Measurements from ENCODE around the gene VTI1A. TPM values are rescaled to one million over a fixed set of nuclear protein-coding genes. Genes with fewer than 3 reads are reported as not detected.

VTI1A gene
- total and polyA plus RNA-seq, 9 donors, result 7.8 to 48.2 (median 20.0) TPM

DNA sequence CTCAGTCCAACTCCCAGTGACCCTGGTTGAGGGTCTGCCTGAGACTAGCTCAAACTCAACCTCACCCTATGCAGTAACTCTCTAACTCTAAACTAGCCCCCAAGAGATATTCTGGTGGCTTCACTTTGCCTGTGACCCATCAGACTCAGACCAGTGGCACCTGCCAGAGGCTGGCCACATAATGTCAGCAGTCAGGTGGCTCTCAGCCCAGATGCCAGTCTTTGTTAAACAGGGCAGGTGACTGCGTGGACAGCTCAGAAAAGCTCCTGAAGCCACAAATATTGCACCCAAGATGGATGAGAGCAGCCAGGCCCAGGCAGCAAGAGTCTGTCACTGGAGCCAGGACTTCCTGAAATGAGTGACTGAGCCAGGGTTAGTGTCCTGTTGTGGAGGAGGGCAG, 373.3 kb downstream of the VTI1A start:
- no peak for TF ChIP-seq POLR2A (IDR thresholded peaks at IDR 0.05)
- no peak for TF ChIP-seq EP300 (IDR thresholded peaks at IDR 0.05)
- TF ChIP-seq, protein P1, sequence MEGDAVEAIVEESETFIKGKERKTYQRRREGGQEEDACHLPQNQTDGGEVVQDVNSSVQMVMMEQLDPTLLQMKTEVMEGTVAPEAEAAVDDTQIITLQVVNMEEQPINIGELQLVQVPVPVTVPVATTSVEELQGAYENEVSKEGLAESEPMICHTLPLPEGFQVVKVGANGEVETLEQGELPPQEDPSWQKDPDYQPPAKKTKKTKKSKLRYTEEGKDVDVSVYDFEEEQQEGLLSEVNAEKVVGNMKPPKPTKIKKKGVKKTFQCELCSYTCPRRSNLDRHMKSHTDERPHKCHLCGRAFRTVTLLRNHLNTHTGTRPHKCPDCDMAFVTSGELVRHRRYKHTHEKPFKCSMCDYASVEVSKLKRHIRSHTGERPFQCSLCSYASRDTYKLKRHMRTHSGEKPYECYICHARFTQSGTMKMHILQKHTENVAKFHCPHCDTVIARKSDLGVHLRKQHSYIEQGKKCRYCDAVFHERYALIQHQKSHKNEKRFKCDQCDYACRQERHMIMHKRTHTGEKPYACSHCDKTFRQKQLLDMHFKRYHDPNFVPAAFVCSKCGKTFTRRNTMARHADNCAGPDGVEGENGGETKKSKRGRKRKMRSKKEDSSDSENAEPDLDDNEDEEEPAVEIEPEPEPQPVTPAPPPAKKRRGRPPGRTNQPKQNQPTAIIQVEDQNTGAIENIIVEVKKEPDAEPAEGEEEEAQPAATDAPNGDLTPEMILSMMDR (IDR thresholded peaks at IDR 0.05), result no peak
- no peaks in the 10 kb centered on the region for H3K9me3 ChIP-seq
- DNase-seq, result no peak
- intact Hi-C loops (cut with DNase I), result no loop called here
- no peaks in the 10 kb centered on the region for H3K36me3 ChIP-seq
- WGBS, 3 donors, result 73 to 100% (median 98%) methylated on average over 1 of the region's 1 CpG
- H3K4me3 ChIP-seq, result no peak overlapping the region
- H3K27me3 ChIP-seq, result no peaks in the 10 kb centered on the region
- H3K27ac ChIP-seq, result no peak overlapping the region
- peaks cover 8% of the 10 kb centered on the region for H3K4me1 ChIP-seq (ENCODE audit: insufficient read depth)

DNA sequence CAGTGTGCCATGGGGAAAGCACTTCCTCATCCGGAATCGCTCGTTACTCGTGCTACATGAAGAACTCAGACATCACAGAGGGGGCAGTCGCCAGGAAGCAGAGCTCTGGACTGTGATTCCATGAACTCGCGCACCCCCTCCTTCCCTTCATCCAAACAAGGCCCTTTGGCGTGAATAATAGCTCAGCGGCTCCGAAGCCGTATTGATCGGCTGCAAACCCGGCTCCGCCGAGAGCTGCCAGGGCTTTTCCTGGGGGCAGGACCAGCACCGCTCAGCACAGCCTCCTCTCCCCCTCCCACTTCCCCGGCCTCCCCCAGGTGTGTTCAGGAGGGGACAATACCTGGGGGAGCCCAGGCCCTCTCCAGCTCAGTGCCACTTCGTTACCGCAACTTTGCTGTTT, 374.0 kb downstream of the VTI1A start:
- Histone ChIP-seq H3K27ac (no peak overlapping the region), H3K27me3 (no peaks in the 10 kb centered on the region), H3K4me1 (ENCODE audit: insufficient read depth) (peaks cover 5% of the 10 kb centered on the region), H3K9me3 (no peaks in the 10 kb centered on the region), H3K36me3 (no peaks in the 10 kb centered on the region), H3K4me3 (no peak overlapping the region)
- no peak for TF ChIP-seq POLR2A (IDR thresholded peaks at IDR 0.05)
- no peak for DNase-seq
- 96 to 97% (median 96%) methylated on average over 19 of the region's 19 CpGs for WGBS, 3 donors
- intact Hi-C loops (cut with DNase I), result no loop called here

DNA sequence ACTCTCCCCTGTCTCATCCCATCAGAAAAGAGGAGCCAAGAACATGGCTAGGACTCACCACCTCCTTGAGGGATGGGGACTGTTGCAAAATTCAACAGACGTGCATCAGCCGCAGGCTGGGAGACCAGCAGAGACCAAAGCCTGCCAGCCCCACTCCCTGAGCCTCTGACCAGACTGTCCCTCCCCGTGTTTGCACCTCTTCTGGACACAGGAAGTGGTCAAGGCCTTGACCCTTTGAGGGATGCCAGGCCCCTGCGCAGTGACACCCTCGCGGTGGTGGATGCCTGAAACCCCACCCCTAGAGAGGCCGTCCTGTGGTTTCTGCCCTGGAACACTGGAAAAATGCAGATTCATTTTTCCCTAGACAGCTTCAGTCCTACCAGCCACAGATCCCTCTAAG, 374.6 kb downstream of the VTI1A start:
- no peaks in the 10 kb centered on the region for H3K27me3 ChIP-seq
- no peak overlapping the region for H3K4me3 ChIP-seq
- peaks cover 4% of the 10 kb centered on the region for H3K4me1 ChIP-seq (ENCODE audit: insufficient read depth)
- no peak for TF ChIP-seq POLR2A (IDR thresholded peaks at IDR 0.05)
- TF ChIP-seq EP300 (IDR thresholded peaks at IDR 0.05), result no peak
- TF ChIP-seq, protein P1 (IDR thresholded peaks at IDR 0.05), result no peak
- H3K27ac ChIP-seq, result no peak overlapping the region
- no peaks in the 10 kb centered on the region for H3K9me3 ChIP-seq
- intact Hi-C loops (cut with DNase I), result no loop called here
- WGBS, 3 donors, result 63 to 83% (median 65%) methylated on average over 7 of the region's 7 CpGs
- no peak for DNase-seq
- H3K36me3 ChIP-seq, result no peaks in the 10 kb centered on the region

DNA sequence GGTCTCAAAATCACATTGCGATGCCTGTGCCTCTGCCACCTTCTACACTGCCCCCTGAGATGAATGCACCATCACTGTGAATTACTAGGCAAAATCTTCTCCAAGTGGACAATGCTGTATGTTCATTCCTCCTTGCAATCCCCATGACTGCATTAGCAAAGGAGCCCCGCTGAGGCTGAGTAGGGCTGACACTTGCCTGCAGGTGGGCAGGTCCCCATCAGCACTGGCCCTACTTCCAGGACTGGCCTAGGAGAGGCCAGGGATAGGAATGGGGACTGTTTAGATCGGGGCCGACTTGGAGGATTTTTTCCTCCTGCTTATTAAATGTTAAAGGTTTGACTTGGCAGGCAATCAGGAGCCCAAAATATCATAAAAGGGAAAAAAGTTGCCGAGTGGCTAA, 376.0 kb downstream of the VTI1A start:
- no peak for TF ChIP-seq POLR2A (IDR thresholded peaks at IDR 0.05)
- TF ChIP-seq EP300 (IDR thresholded peaks at IDR 0.05), result no peak
- TF ChIP-seq, protein P1 (IDR thresholded peaks at IDR 0.05), result no peak
- no peaks in the 10 kb centered on the region for H3K36me3 ChIP-seq
- H3K9me3 ChIP-seq, result no peaks in the 10 kb centered on the region
- H3K27ac ChIP-seq, result no peak overlapping the region
- H3K4me3 ChIP-seq, result no peak overlapping the region
- H3K27me3 ChIP-seq, result no peaks in the 10 kb centered on the region
- DNase-seq, result no peak
- no peaks in the 10 kb centered on the region for H3K4me1 ChIP-seq (ENCODE audit: insufficient read depth)
- intact Hi-C loops (cut with DNase I), result no loop called here
- 89 to 95% (median 92%) methylated on average over 5 of the region's 5 CpGs for WGBS, 3 donors

- no peaks in the 10 kb centered on the region for H3K9me3 ChIP-seq
- H3K4me3 ChIP-seq, result no peak overlapping the region
- intact Hi-C loops (cut with DNase I), result no loop called here
- no peak for DNase-seq
- H3K4me1 ChIP-seq (ENCODE audit: insufficient read depth), result no peaks in the 10 kb centered on the region
- WGBS, 3 donors, result 90 to 91% (median 91%) methylated on average over 7 of the region's 7 CpGs
- H3K36me3 ChIP-seq, result no peaks in the 10 kb centered on the region
- H3K27me3 ChIP-seq, result no peaks in the 10 kb centered on the region
- no peak overlapping the region for H3K27ac ChIP-seq
- TF ChIP-seq, protein P1 (IDR thresholded peaks at IDR 0.05), result no peak
- TF ChIP-seq POLR2A (IDR thresholded peaks at IDR 0.05) (no peak), EP300 (IDR thresholded peaks at IDR 0.05) (no peak)
Observed at GRCh38 chr10:112823604-112824003, 376.6 kb downstream of the VTI1A start.

All from ovary (tissue), 9 donors.